Measurements from ENCODE around the gene SEC61A1.

Gene SEC61A1

DNA sequence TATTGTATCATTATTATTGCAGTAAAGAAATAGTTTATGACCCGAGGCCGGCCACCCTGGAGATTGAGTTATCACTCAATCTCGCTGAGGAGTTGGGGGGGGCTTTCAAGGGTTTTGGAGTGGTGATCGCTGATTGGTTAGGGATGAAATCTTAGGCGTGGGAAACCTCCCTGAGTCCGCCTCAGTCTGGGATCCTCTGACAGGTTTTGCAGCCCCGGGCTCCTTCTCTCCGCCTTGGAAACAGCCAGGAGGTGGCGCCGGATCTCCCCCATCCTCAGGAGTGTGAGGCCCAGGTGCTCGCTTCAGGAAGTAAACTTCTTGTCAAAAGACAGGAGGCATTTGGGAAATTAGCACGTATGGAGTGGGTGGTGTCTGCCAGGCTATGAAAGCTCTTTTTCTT lies 41.1 kb upstream of the SEC61A1 start:
- ChIA-PET CTCF (interaction anchor here (1.4 to 2.0 kb wide), 2 partner anchors 30 to 123 kb away, joined by 3 to 8 read pairs; no protein-coding TSS in a partner anchor), POLR2A (no interaction called here)
- no peak overlapping the region for H3K4me3 ChIP-seq (ENCODE audit: low read depth, low read length)

DNA sequence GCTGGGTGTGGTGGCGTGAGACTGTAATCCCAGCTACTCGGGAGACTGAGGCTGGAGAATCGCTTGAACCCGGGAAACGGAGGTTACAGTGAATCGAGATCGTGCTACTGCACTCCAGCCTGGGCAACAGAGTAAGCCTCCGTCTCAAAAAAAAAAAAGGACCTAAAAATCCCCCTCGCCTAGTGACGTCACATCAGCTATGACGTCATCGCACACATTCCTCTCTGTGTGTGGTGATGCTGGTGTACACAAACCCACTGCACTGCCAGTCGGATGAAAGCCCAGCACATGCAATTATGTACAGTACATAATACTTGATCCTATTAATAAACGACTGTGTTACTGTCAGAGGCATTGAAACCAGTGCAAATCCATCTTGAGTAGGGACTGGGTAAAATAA lies 40.2 kb upstream of the SEC61A1 start:
- DNase-seq (ENCODE audit: low read depth, low spot score), result no peak
- no peak overlapping the region for H3K4me3 ChIP-seq (ENCODE audit: low read depth, low read length)
- TF ChIP-seq CTCF (IDR thresholded peaks at IDR 0.05; ENCODE audit: insufficient read depth, low read length, missing control alignments), result no peak
- ChIA-PET POLR2A (no interaction called here), CTCF (interaction anchor here (0.7 to 2.0 kb wide), 3 partner anchors 14 to 122 kb away, joined by 3 to 8 read pairs (median 3); no protein-coding TSS in a partner anchor)

More for the DNA sequence above, 41.1 kb upstream of the SEC61A1 start:
- no peak for DNase-seq (ENCODE audit: low read depth, low spot score)
- TF ChIP-seq CTCF (IDR thresholded peaks at IDR 0.05; ENCODE audit: insufficient read depth, low read length, missing control alignments), result peak; percentile 43

GRCh38 chr3:128014548-128014947 lies 37.7 kb upstream of the SEC61A1 start:
- no peak overlapping the region for H3K4me3 ChIP-seq (ENCODE audit: low read depth, low read length)
- TF ChIP-seq CTCF (IDR thresholded peaks at IDR 0.05; ENCODE audit: insufficient read depth, low read length, missing control alignments), result no peak
- ChIA-PET CTCF (no interaction called here), POLR2A (no interaction called here)
- no peak for DNase-seq (ENCODE audit: low read depth, low spot score)

- no peak for TF ChIP-seq CTCF (IDR thresholded peaks at IDR 0.05; ENCODE audit: insufficient read depth, low read length, missing control alignments)
- H3K4me3 ChIP-seq (ENCODE audit: low read depth, low read length), result no peak overlapping the region
- DNase-seq (ENCODE audit: low read depth, low spot score), result no peak
- CTCF ChIA-PET, result no interaction called here
- POLR2A ChIA-PET, result no interaction called here
These were observed 35.7 kb upstream of the SEC61A1 start for GRCh38 chr3:128016502-128016901.

GRCh38 chr3:128021768-128022372 lies 30.4 kb upstream of the SEC61A1 start:
- H3K4me3 ChIP-seq (ENCODE audit: low read depth, low read length), result no peak overlapping the region
- no peak for TF ChIP-seq CTCF (IDR thresholded peaks at IDR 0.05; ENCODE audit: insufficient read depth, low read length, missing control alignments)
- DNase-seq (ENCODE audit: low read depth, low spot score), result no peak
- ChIA-PET POLR2A (no interaction called here), CTCF (no interaction called here)

DNA sequence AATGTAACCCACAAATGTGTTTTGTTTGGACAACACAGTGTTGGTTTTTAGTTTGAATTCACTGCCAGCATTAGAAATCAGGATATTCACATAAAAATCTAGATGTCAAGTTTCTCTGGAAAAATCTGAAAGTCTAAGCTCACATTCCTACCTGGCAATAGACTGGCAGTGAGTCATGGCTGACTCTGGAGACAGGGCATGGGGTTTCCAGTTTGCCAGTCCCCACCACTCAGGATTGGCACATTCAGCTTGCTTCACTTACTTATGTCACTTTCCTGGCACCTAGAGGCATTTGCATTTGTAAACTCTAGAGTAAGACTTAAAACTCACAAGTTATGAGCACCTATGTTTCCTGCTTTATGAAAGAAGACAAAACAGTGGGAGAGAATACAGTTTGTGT lies 19.1 kb upstream of the SEC61A1 start:
- no peak for DNase-seq (ENCODE audit: low read depth, low spot score)
- POLR2A ChIA-PET, result interaction anchor here (0.9 kb wide), 1 partner anchor 458 kb away, joined by 3 read pairs; no protein-coding TSS in a partner anchor
- no peak overlapping the region for H3K4me3 ChIP-seq (ENCODE audit: low read depth, low read length)
- TF ChIP-seq CTCF (IDR thresholded peaks at IDR 0.05; ENCODE audit: insufficient read depth, low read length, missing control alignments), result no peak
- CTCF ChIA-PET, result interaction anchor here (1.2 kb wide), 1 partner anchor 8 kb away, joined by 3 read pairs; no protein-coding TSS in a partner anchor

Data from AG04449 (cell line).